OCI-LY7 (cell line): ENCODE data around the gene CEP57L1.
"Not testable (repeated sequence)": the region's sequence is repeated elsewhere in the genome, so short reads cannot be mapped to it uniquely, and the experiment has no call there.

Experiments
- CTCF ChIP-seq: fragments of 200-600 bp; sonication (generic); conservative IDR thresholded peaks from 2 replicates; pipeline ENCODE4 v1.5.1; 2014; ENCODE audit warnings: mild to moderate bottlenecking, antibody characterized with exemption, low read length, moderate library complexity, mixed read lengths
- EZH2phosphoT487 ChIP-seq: fragments of 200-600 bp; sonication (generic); IDR thresholded peaks from 2 replicates; pipeline ENCODE4 v1.6.1; 2018; ENCODE audit warnings: low read depth, borderline replicate concordance, mild to moderate bottlenecking, mixed run types, antibody characterized with exemption, low read length, moderate library complexity, mixed read lengths

DNA sequence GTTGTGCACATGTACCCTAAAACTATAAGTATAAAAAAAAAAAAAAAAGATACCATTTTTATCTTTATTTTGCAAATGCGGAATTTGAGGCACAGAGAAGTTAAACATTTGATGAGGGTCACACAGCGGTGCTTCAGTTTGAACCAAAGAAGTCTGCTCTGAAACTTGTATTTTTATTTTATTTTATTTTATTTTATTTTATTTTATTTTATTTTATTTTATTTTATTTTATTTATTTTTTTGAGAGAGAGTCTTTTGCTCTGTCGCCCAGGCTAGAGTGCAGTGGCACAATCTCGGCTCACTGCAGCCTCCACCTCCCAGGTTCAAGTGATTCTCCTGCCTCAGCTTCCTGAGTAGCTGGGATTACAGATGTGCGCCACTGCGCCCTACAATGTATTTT, 41.2 kb downstream of the CEP57L1 start:
- TF ChIP-seq CTCF, EZH2phosphoT487: not testable (repeated sequence)
